GDM1 (cell line): ENCODE data around the gene PAX5.

Experiments
- DNase-seq: peaks from one replicate; lab custom pipeline; 2025; lab: John Stamatoyannopoulos, UW

PAX5 gene

DNA sequence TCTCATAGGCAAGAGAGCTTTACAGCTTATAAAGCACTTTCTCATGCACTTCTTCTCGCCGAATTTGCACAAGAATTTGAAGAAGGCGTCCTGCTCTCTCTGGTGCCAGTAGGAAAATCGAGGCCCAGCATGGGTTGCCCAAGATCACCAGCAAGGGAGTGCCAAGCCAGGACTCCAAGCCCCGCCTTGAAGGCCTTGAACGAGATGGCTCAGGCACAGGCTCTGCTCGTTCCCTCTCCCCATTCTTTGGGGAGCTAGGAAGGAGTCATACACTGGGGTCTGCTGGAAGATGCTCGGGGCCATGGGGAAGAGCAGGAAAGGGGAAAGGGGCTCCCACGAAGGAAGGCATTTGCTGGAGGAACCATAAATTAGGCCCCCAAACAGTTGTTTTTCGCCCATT, 46.7 kb downstream of the PAX5 start:
- DNase-seq = no peak

DNA sequence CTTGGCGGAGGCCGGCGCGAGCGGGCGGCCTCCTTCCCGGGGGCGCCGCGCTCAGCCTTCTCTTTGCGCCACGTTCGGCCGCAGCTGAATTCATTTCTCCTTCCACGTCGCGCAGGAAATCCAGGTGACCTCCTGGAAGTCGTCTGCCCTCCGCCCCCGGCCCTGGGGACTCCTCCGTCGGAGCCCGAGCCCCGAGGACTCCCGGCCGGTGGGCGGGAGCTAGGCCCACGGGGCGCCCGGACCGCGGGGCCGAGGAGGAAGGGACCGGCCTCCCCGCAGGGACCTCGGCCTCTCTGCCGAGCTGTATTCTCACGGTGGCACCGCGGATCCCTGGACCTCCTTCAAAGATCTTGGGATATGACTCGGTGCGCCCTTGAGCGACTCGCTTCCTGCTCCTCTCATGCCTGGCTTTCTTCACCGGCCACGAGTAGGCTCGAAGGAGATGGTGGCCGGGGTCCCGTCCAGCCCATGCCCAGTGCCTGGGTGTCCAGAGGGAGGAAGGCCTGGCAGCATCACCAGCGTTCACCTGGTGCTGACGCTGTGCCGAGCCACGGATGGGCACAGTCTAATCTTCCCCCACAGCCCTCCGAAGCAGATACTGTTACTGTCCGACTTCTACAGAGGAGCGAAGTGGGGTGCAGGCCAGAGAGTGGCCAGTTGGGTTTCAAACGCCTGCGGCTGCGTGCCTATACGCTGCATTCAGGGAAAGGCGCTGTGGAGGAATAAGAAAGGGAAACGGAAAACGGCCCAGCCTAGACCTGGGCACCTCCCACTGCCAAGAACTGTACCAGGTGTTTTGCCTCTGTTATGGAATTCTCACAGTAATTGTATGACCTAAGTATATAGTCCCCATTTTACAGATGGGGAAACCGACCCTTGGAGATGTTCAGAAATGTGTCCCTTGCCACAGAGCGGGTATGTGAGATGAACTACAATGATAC, 47.3 kb downstream of the PAX5 start:
- no peak for DNase-seq

DNA sequence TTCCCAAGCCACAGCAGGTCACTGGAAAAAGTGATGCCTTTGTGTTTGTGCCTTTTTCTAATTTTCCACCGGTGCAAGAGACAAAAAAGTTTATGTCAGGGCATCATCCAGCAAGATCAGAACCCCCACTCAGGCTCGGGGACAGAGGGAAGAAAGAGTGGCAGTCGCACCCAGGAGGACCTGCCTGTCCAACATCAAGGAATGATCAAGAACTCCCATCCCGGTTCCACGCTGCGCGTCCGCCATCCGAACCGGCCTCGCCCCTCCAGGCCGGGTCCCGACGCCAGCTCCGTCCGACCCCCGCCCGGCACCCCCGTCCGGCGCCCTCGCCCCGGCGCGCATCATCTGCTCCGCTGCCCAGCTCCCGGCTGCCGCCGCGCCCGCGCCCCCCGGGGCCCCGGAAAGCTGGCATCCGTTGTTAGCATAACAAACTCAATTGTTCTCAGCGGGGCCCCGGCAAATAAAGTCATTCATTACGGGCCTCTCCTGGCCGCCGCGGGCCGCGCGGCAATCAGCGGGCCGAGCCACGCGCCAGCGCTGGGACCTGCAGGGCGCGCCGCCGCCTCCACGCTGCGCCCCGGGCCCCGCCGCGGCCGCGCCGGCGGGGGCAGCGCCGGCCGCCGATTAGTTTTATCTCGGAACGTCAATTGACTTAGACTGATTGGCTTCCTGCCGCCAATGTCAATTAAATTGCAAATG, 48.1 kb downstream of the PAX5 start:
- DNase-seq = no peak

DNA sequence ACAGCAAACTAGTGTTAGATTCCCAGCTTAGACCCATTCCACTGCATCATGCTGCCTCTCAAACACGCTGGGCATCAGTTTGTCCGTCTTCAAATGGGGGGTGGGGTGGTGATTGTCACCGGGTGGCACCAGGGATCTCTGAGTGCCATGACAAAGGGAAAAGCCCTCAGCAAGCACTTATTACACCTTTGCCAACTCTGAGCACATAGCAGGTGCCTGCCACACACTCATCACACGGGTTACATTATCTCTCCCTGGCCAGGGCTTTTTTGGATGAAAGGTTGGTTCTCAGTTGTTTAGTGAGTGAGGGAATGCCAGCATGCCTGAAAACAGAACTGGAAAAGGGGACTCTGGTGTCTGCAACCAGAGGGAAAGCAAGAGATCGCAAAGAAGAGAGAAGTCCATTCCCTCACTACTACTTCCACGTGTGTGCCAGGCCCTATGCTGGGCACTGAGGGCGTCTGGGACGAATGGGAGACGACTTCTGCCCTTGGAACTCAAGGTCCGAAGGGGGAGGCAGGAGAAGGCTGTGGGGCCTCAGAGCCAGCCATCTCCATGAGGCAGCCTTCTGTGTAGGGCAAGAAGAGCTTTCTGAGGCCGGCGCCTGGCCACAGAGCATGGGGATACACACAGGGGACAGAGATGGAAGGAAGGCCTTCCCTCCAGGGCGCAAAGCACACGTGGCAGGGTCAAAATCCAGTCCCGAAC, 48.9 kb downstream of the PAX5 start:
- no peak for DNase-seq

- no peak for DNase-seq
Measured at GRCh38 chr9:36980148-36980974, 53.7 kb downstream of the PAX5 start.

- no peak for DNase-seq
Measured at GRCh38 chr9:36976371-36977030, 57.6 kb downstream of the PAX5 start.

- no peak for DNase-seq
Measured at GRCh38 chr9:36974731-36975130, 59.3 kb downstream of the PAX5 start.

GRCh38 chr9:36971935-36972488, 62.1 kb downstream of the PAX5 start:
- DNase-seq = no peak

GRCh38 chr9:36970007-36970888, 63.8 kb downstream of the PAX5 start:
- no peak for DNase-seq

DNA sequence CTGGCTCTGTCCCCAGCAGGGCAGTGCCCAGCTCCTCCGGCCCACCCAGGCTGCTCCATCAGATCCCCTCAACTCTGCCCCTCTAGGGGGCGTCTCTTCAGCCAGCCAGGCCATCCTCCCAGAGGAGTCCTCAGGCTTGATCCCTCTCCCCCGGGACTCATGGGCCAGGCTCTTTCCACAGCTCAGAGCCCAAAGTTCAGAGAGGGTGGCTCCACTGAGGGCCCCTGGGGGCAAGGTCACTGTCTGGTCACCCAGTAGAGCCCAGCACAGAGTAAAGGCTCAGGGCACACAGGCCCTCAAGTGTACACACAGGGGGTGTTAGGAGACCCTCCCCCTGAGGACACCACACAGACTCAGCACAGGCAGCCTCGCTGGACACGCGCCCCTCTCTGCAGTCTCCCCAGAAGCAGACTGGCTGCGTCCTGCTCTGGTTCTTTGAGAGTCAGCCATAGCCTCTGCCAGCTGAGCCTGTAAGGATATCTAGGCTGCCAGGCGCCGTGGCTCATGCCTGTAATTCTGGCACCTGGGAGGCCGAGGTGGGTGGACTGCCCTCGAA, 64.8 kb downstream of the PAX5 start:
- no peak for DNase-seq

DNA sequence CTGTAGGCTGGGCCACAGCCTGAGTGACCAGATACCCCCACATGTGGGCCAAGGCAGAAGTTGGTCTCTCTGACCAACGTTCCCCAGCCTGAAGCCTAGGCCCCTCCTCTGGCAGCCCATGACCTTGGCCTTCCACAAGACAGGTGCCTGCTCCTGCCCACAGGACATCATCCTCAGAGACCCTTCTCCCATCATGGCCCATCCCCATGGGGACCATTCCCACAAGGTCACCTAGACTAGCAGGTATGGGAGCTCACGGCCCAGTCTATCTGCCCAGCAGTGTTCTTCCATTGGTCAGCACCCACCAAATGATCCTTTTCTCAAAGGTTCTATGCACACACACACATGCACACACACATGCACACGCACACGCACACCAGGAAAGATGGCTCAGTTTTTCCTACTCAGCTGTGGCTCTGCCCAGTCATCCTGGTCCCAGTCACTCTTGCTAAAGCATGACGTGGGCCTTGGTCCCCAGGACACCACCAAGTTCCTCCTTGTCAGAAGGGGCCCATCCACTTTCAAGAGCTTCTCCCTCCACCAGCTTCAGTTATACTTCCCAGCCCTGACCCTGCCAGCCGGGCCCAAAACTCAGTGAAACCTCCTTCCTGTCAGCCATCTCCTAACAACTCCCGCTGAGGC, 65.4 kb downstream of the PAX5 start:
- no peak for DNase-seq

- no peak for DNase-seq
Measured at GRCh38 chr9:36967997-36968396, 66.1 kb downstream of the PAX5 start.

GRCh38 chr9:36966371-36967097, 67.5 kb downstream of the PAX5 start:
- DNase-seq = no peak

GRCh38 chr9:36964791-36965190, 69.3 kb downstream of the PAX5 start:
- DNase-seq = no peak

GRCh38 chr9:36963346-36963745, 70.7 kb downstream of the PAX5 start:
- DNase-seq = no peak

GRCh38 chr9:36962691-36963090, 71.4 kb downstream of the PAX5 start:
- no peak for DNase-seq

GRCh38 chr9:36961561-36962325, 72.3 kb downstream of the PAX5 start:
- DNase-seq = no peak

GRCh38 chr9:36961051-36961450, 73.0 kb downstream of the PAX5 start:
- DNase-seq = no peak
